GM21576 (cell line): Measurements from ENCODE around the gene OR2Y1.
"Not testable (repeated sequence)": the region's sequence is repeated elsewhere in the genome, so short reads cannot be mapped to it uniquely, and the experiment has no call there.

ENCODE experiments used
- ATAC-seq: cut with Tn5 transposase; IDR thresholded peaks from one replicate; pipeline ENCODE4 v1.9.1; 2021; ENCODE audit warnings: mild to moderate bottlenecking, moderate library complexity; ENCODE audit not compliant: unreplicated experiment

OR2Y1 gene

GRCh38 chr5:180740953-180741352 is 1.1 kb upstream of the OR2Y1 start:
- ATAC-seq = not testable (repeated sequence)

- no peak for ATAC-seq
Measured at GRCh38 chr5:180739271-180739670, 587 bp downstream of the OR2Y1 start.

- no peak for ATAC-seq
Measured at GRCh38 chr5:180736536-180736935, 3.3 kb downstream of the OR2Y1 start.

- ATAC-seq = no peak
Measured at GRCh38 chr5:180724944-180725343, 14.9 kb downstream of the OR2Y1 start.

GRCh38 chr5:180723936-180724335 is 15.9 kb downstream of the OR2Y1 start:
- no peak for ATAC-seq

GRCh38 chr5:180720486-180720885 is 19.4 kb downstream of the OR2Y1 start:
- no peak for ATAC-seq

- ATAC-seq = no peak
Measured at GRCh38 chr5:180719781-180720180, 20.1 kb downstream of the OR2Y1 start.

- no peak for ATAC-seq
Measured at GRCh38 chr5:180718810-180719453, 20.9 kb downstream of the OR2Y1 start.

- no peak for ATAC-seq
Measured at GRCh38 chr5:180717989-180718388, 21.9 kb downstream of the OR2Y1 start.

GRCh38 chr5:180704362-180704761 is 35.5 kb downstream of the OR2Y1 start:
- no peak for ATAC-seq

- no peak for ATAC-seq
Measured at GRCh38 chr5:180703912-180704311, 35.9 kb downstream of the OR2Y1 start.

GRCh38 chr5:180703371-180703770 is 36.5 kb downstream of the OR2Y1 start:
- ATAC-seq = not testable (repeated sequence)

GRCh38 chr5:180700440-180700839 is 39.4 kb downstream of the OR2Y1 start:
- not testable (repeated sequence) for ATAC-seq

GRCh38 chr5:180699042-180699441 is 40.8 kb downstream of the OR2Y1 start:
- ATAC-seq = no peak

- no peak for ATAC-seq
Measured at GRCh38 chr5:180696116-180696515, 43.7 kb downstream of the OR2Y1 start.

- no peak for ATAC-seq
Measured at GRCh38 chr5:180692429-180692828, 47.4 kb downstream of the OR2Y1 start.

GRCh38 chr5:180691046-180691445 is 48.8 kb downstream of the OR2Y1 start:
- ATAC-seq = no peak

- ATAC-seq = no peak
Measured at GRCh38 chr5:180690562-180690961, 49.3 kb downstream of the OR2Y1 start.

GRCh38 chr5:180689775-180690174 is 50.1 kb downstream of the OR2Y1 start:
- no peak for ATAC-seq
